Caco-2 (cell line): Measurements from ENCODE around the gene FNBP1. TPM values are rescaled to one million over a fixed set of nuclear protein-coding genes. Genes with fewer than 3 reads are reported as not detected.

ENCODE experiments used
- BruUV-seq: library from RNA; stranded (reverse); fragments of 400-500 nt; replicated peaks from 2 replicates; lab custom pipeline; 2021; lab: Mats Ljungman, UMichigan
- CTCF ChIA-PET: fragments of 300-600 bp; sonication (Branson Sonifier 250); formaldehyde crosslinking; loops from one replicate; lab custom pipeline; 2022; ENCODE audit warnings: antibody characterized with exemption; lab: Charles Lee
- POLR2A ChIA-PET: fragments of 300-600 bp; sonication (Branson Sonifier 250); formaldehyde crosslinking; loops from one replicate; lab custom pipeline; 2022; ENCODE audit warnings: antibody characterized with exemption; lab: Charles Lee
- DNase-seq, 2 experiments: peaks; one replicate each; pipeline versions ENCODE4 v3.0.0 to v3.0.0-alpha.2; 2020 to 2022
- H3K27me3 ChIP-seq: replicated peaks from 2 replicates; pipeline ENCODE4 v1.6.0; 2011; ENCODE audit warnings: low read length; ENCODE audit not compliant: control insufficient read depth, insufficient read depth
- H3K36me3 ChIP-seq: 2 replicates; pipeline ENCODE4 v1.5.1; 2011; ENCODE audit warnings: low read length; ENCODE audit not compliant: control insufficient read depth, insufficient read depth
- H3K4me1 ChIP-seq: fragments of 250-450 bp; sonication (Bioruptor Pico); 2 replicates; pipeline ENCODE4 v1.5.1; 2020; ENCODE audit warnings: mild to moderate bottlenecking
- H3K4me3 ChIP-seq: 2 replicates; pipeline ENCODE4 v1.5.1; 2011; ENCODE audit warnings: low read depth, mild to moderate bottlenecking, control low read depth, low read length
- H3K9me3 ChIP-seq: fragments of 250-450 bp; sonication (Bioruptor Pico); 2 replicates; pipeline ENCODE4 v1.5.1; 2020; ENCODE audit warnings: mild to moderate bottlenecking, moderate library complexity
- H3K27ac Mint-ChIP-seq: one replicate; pipeline ENCODE4 v1.8.0; 2022; ENCODE audit warnings: mixed read lengths; ENCODE audit not compliant: unreplicated experiment
- H3K27me3 Mint-ChIP-seq: one replicate; pipeline ENCODE4 v1.8.0; 2022; ENCODE audit warnings: mixed read lengths; ENCODE audit not compliant: insufficient read depth, unreplicated experiment
- H3K36me3 Mint-ChIP-seq: one replicate; pipeline ENCODE4 v1.8.0; 2022; ENCODE audit warnings: mild to moderate bottlenecking, mixed read lengths; ENCODE audit not compliant: insufficient read depth, unreplicated experiment
- H3K4me1 Mint-ChIP-seq: one replicate; pipeline ENCODE4 v1.8.0; 2022; ENCODE audit warnings: low read depth, mixed read lengths; ENCODE audit not compliant: unreplicated experiment
- H3K4me3 Mint-ChIP-seq: one replicate; pipeline ENCODE4 v1.8.0; 2022; ENCODE audit warnings: mild to moderate bottlenecking, moderate library complexity, mixed read lengths; ENCODE audit not compliant: unreplicated experiment
- H3K9me3 Mint-ChIP-seq: one replicate; pipeline ENCODE4 v1.8.0; 2022; ENCODE audit warnings: mixed read lengths; ENCODE audit not compliant: unreplicated experiment
- CTCF ChIP-seq, 2 experiments: fragments of 200-600 bp in 1 of 2; IDR thresholded peaks; 1 replicate in 1 of 2; 2 replicates in 1 of 2; pipeline versions ENCODE4 v1.5.1 to v1.8.0; 2011 to 2022; ENCODE audit warnings: antibody characterized with exemption in 1 of 2, control low read depth in 1 of 2, inconsistent platforms in 1 of 2, low read depth in 1 of 2, low read length in 1 of 2, mild to moderate bottlenecking in 1 of 2, moderate library complexity in 1 of 2; ENCODE audit not compliant: insufficient read depth in 1 of 2, severe bottlenecking in 1 of 2, unreplicated experiment in 1 of 2
- intact Hi-C: fragments of 100-400 bp; cut with micrococcal nuclease; formaldehyde crosslinking; loops from one replicate; pipeline ENCODE4 v1.10.0; 2022; ENCODE audit not compliant: unreplicated experiment
- total RNA-seq: library from RNA; stranded (reverse); gene quantifications from 2 replicates; pipeline ENCODE4 v1.2.3, GENCODE V29; 2022

The FNBP1 gene
- total RNA-seq, 1 experiment from 2014 or later = 33.2 TPM

GRCh38 chr9:129909851-129910250, 133.1 kb downstream of the FNBP1 start:
- H3K36me3 ChIP-seq = no peaks in the 10 kb centered on the region
- no peak for DNase-seq
- POLR2A ChIA-PET = interaction anchor here (0.5 kb wide), 1 partner anchor 191 kb away, joined by 3 read pairs; no protein-coding TSS in a partner anchor

GRCh38 chr9:129908906-129909305, 134.1 kb downstream of the FNBP1 start:
- no peak overlapping the region for H3K4me3 ChIP-seq
- no peaks in the 10 kb centered on the region for H3K36me3 ChIP-seq
- CTCF ChIA-PET = no interaction called here
- Mint-ChIP-seq H3K4me1 (no peaks in the 10 kb centered on the region), H3K27ac (no peak overlapping the region), H3K27me3 (no peaks in the 10 kb centered on the region), H3K9me3 (no peaks in the 10 kb centered on the region), H3K4me3 (no peak overlapping the region), H3K36me3 (peaks cover 14% of the 10 kb centered on the region)
- POLR2A ChIA-PET = no interaction called here
- no peak for TF ChIP-seq CTCF (IDR thresholded peaks at IDR 0.05; ENCODE audit: insufficient read depth in 1 of 2, low read depth in 1 of 2, low read length in 1 of 2, severe bottlenecking in 1 of 2, unreplicated experiment in 1 of 2)
- DNase-seq = no peak
- H3K4me1 ChIP-seq = 0 out of 2 replicates have a peak, but pooled peaks cover 3% of the 10 kb centered on the region
- BruUV-seq = no TSS peak
- intact Hi-C loops = no loop called here
- H3K27me3 ChIP-seq = no peaks in the 10 kb centered on the region
- H3K9me3 ChIP-seq = no peaks in the 10 kb centered on the region

More at GRCh38 chr9:129909851-129910250, 133.1 kb downstream of the FNBP1 start:
- no TSS peak for BruUV-seq
- Mint-ChIP-seq H3K27me3 (no peaks in the 10 kb centered on the region), H3K36me3 (peaks cover 14% of the 10 kb centered on the region), H3K9me3 (no peaks in the 10 kb centered on the region), H3K4me1 (no peaks in the 10 kb centered on the region), H3K27ac (no peak overlapping the region), H3K4me3 (no peak overlapping the region)
- CTCF ChIA-PET = no interaction called here
- Histone ChIP-seq H3K4me1 (0 out of 2 replicates have a peak, but pooled peaks cover 3% of the 10 kb centered on the region), H3K27me3 (no peaks in the 10 kb centered on the region), H3K9me3 (no peaks in the 10 kb centered on the region), H3K4me3 (no peak overlapping the region)
- intact Hi-C loops = no loop called here
- TF ChIP-seq CTCF (IDR thresholded peaks at IDR 0.05; ENCODE audit: insufficient read depth in 1 of 2, low read depth in 1 of 2, low read length in 1 of 2, severe bottlenecking in 1 of 2, unreplicated experiment in 1 of 2) = no peak

GRCh38 chr9:129907201-129907600, 135.8 kb downstream of the FNBP1 start:
- CTCF ChIA-PET = no interaction called here
- DNase-seq = no peak

More at GRCh38 chr9:129907201-129907600, 135.8 kb downstream of the FNBP1 start:
- Histone ChIP-seq H3K27me3 (no peaks in the 10 kb centered on the region), H3K4me1 (0 out of 2 replicates have a peak, but pooled peaks cover 3% of the 10 kb centered on the region), H3K36me3 (no peaks in the 10 kb centered on the region), H3K4me3 (no peak overlapping the region), H3K9me3 (no peaks in the 10 kb centered on the region)
- POLR2A ChIA-PET = no interaction called here
- BruUV-seq = no TSS peak
- intact Hi-C loops = no loop called here
- H3K4me1 Mint-ChIP-seq = no peaks in the 10 kb centered on the region
- H3K36me3 Mint-ChIP-seq = peaks cover 14% of the 10 kb centered on the region
- H3K27me3 Mint-ChIP-seq = no peaks in the 10 kb centered on the region
- no peak for TF ChIP-seq CTCF (IDR thresholded peaks at IDR 0.05; ENCODE audit: insufficient read depth in 1 of 2, low read depth in 1 of 2, low read length in 1 of 2, severe bottlenecking in 1 of 2, unreplicated experiment in 1 of 2)
- no peak overlapping the region for H3K27ac Mint-ChIP-seq
- H3K9me3 Mint-ChIP-seq = no peaks in the 10 kb centered on the region
- H3K4me3 Mint-ChIP-seq = no peak overlapping the region
